IMR-90 (cell line): ENCODE measurements around the gene MAGI2.

Source experiments
- CEBPB ChIP-seq: IDR thresholded peaks from 2 replicates; pipeline ENCODE4 v1.6.1; 2012; ENCODE audit warnings: low read depth, low read length, improper control_type of control experiment
- CTCF ChIP-seq: conservative IDR thresholded peaks from 2 replicates; pipeline ENCODE4 v1.5.1; 2012; ENCODE audit warnings: mild to moderate bottlenecking, low read depth, low read length, improper control_type of control experiment
- ELK1 ChIP-seq: fragments of 150-350 bp; IDR thresholded peaks from 2 replicates; pipeline ENCODE4 v1.6.1; 2016; ENCODE audit warnings: low read depth, mild to moderate bottlenecking, low read length, moderate library complexity, borderline replicate concordance
- MAFK ChIP-seq: IDR thresholded peaks from 2 replicates; pipeline ENCODE4 v1.6.1; 2012; ENCODE audit warnings: low read depth, low read length, improper control_type of control experiment
- NFE2L2 ChIP-seq: fragments of 150-350 bp; IDR thresholded peaks from 2 replicates; pipeline ENCODE4 v1.6.1; 2016; ENCODE audit warnings: low read depth, mild to moderate bottlenecking, low read length
- POLR2A ChIP-seq: IDR thresholded peaks from 2 replicates; pipeline ENCODE4 v1.6.1; 2012; ENCODE audit warnings: mild to moderate bottlenecking, low read depth, low read length
- RAD21 ChIP-seq: IDR thresholded peaks from 2 replicates; pipeline ENCODE4 v1.6.1; 2012; ENCODE audit warnings: low read length, improper control_type of control experiment
- RCOR1 ChIP-seq: IDR thresholded peaks from 2 replicates; pipeline ENCODE4 v1.6.1; 2012; ENCODE audit warnings: mild to moderate bottlenecking, low read length, improper control_type of control experiment; ENCODE audit not compliant: insufficient replicate concordance
- RFX5 ChIP-seq: IDR thresholded peaks from 2 replicates; pipeline ENCODE4 v1.8.0; 2012; ENCODE audit warnings: low read depth, mild to moderate bottlenecking, low read length, moderate library complexity
- SMC3 ChIP-seq: fragments of 150-350 bp; IDR thresholded peaks from 2 replicates; pipeline ENCODE4 v1.6.1; 2016; ENCODE audit warnings: low read depth, mild to moderate bottlenecking, antibody characterized with exemption, low read length, moderate library complexity
- USF2 ChIP-seq: fragments of 150-350 bp; IDR thresholded peaks from 2 replicates; pipeline ENCODE4 v1.6.1; 2017; ENCODE audit warnings: mild to moderate bottlenecking, antibody characterized with exemption, low read length, low read depth

- no peak for TF ChIP-seq CTCF
- TF ChIP-seq ELK1: no peak
- no peak for TF ChIP-seq POLR2A
- TF ChIP-seq RCOR1: no peak
- TF ChIP-seq MAFK: no peak
- TF ChIP-seq SMC3: no peak
- TF ChIP-seq RFX5: no peak
- TF ChIP-seq CEBPB: no peak
- peak; percentile 62; the same call in 1 of the 2 replicates for TF ChIP-seq USF2
- no peak for TF ChIP-seq NFE2L2
- no peak for TF ChIP-seq RAD21
Observed at GRCh38 chr7:78141522-78142281, 1311.8 kb downstream of the MAGI2 start.
